PFSK-1 (cell line): ENCODE results near the gene UCK2.

ENCODE experiments used
- FOXP2 ChIP-seq: optimal IDR thresholded peaks from 2 replicates; pipeline ENCODE3; 2011; ENCODE audit warnings: borderline replicate concordance, control low read depth, inconsistent platforms; ENCODE audit not compliant: insufficient read depth; ENCODE audit errors: extremely low read length, extremely low read depth
- POLR2AphosphoS5 ChIP-seq: IDR thresholded peaks from 2 replicates; pipeline ENCODE4 v1.6.1; 2012; ENCODE audit warnings: low read depth, mild to moderate bottlenecking, control low read depth, low read length, moderate library complexity
- REST ChIP-seq, 2 experiments: IDR thresholded peaks; 2 replicates each; pipeline versions ENCODE4 v1.6.1 to v1.8.0; 2011 to 2012; ENCODE audit warnings: low read depth in 2 of 2, low read length in 2 of 2, control low read depth in 1 of 2, inconsistent platforms in 1 of 2, mild to moderate bottlenecking in 1 of 2, moderate library complexity in 1 of 2; ENCODE audit not compliant: insufficient read depth in 1 of 2
- SIN3A ChIP-seq: IDR thresholded peaks from 2 replicates; pipeline ENCODE4 v1.6.1; 2012; ENCODE audit warnings: mild to moderate bottlenecking, low read length, moderate library complexity, borderline replicate concordance; ENCODE audit not compliant: insufficient read depth
- TAF1 ChIP-seq: IDR thresholded peaks from 2 replicates; pipeline ENCODE4 v1.6.1; 2012; ENCODE audit warnings: low read length, control low read depth, borderline replicate concordance; ENCODE audit not compliant: insufficient read depth

UCK2 gene

GRCh38 chr1:165942062-165942461 is 114.6 kb downstream of the UCK2 start:
- no peak for TF ChIP-seq POLR2AphosphoS5
- no peak for TF ChIP-seq FOXP2
- TF ChIP-seq REST (IDR thresholded peaks at IDR 0.05; ENCODE audit: insufficient read depth in 1 of 2, low read depth in 2 of 2, low read length in 2 of 2), result no peak
- no peak for TF ChIP-seq TAF1
- no peak for TF ChIP-seq SIN3A

GRCh38 chr1:165942927-165943597 is 115.6 kb downstream of the UCK2 start:
- no peak for TF ChIP-seq POLR2AphosphoS5
- TF ChIP-seq TAF1, result no peak
- TF ChIP-seq REST (IDR thresholded peaks at IDR 0.05; ENCODE audit: insufficient read depth in 1 of 2, low read depth in 2 of 2, low read length in 2 of 2), result no peak
- no peak for TF ChIP-seq FOXP2
- no peak for TF ChIP-seq SIN3A

GRCh38 chr1:165945911-165946310 is 118.5 kb downstream of the UCK2 start:
- no peak for TF ChIP-seq POLR2AphosphoS5
- TF ChIP-seq FOXP2, result no peak
- no peak for TF ChIP-seq TAF1
- TF ChIP-seq SIN3A, result no peak
- no peak for TF ChIP-seq REST (IDR thresholded peaks at IDR 0.05; ENCODE audit: insufficient read depth in 1 of 2, low read depth in 2 of 2, low read length in 2 of 2)

GRCh38 chr1:165947797-165948455 is 120.5 kb downstream of the UCK2 start:
- TF ChIP-seq TAF1 (no peak), FOXP2 (no peak), POLR2AphosphoS5 (no peak), SIN3A (no peak), REST (IDR thresholded peaks at IDR 0.05; ENCODE audit: insufficient read depth in 1 of 2, low read depth in 2 of 2, low read length in 2 of 2) (no peak)
